Adrenal gland (tissue), 12 donors: ENCODE results near the gene ZNHIT2. TPM values are rescaled to one million over a fixed set of nuclear protein-coding genes. Genes with fewer than 3 reads are reported as not detected.

Source experiments
- DNase-seq, 7 donors: peaks; one replicate each; pipeline ENCODE4 v3.0.0-alpha.2; 2019 to 2020
- H3K27ac ChIP-seq, 5 donors: fragments of 200-600 bp; sonication (generic) in 4 of 5; 1 replicate in 3 of 5; 2 replicates in 2 of 5; pipeline versions ENCODE4 v1.5.1 to v1.8.0; 2016 to 2020; ENCODE audit warnings: mild to moderate bottlenecking in 1 of 5
- H3K27me3 ChIP-seq: fragments of 200-600 bp; 2 replicates; pipeline ENCODE4 v1.8.0; 2021
- H3K36me3 ChIP-seq, 2 donors: fragments of 200-600 bp; replicated peaks in 1 of 2; 1 replicate in 1 of 2; 2 replicates in 1 of 2; pipeline versions ENCODE4 v1.5.1 to v1.8.0; 2018 to 2022
- H3K4me1 ChIP-seq, 2 donors: fragments of 200-600 bp; replicated peaks in 1 of 2; 1 replicate in 1 of 2; 2 replicates in 1 of 2; pipeline versions ENCODE4 v1.5.1 to v1.8.0; 2018 to 2021
- H3K4me3 ChIP-seq, 4 donors: fragments of 200-600 bp; sonication (generic) in 3 of 4; one replicate each; pipeline ENCODE4 v1.5.1; 2016 to 2018
- H3K9me3 ChIP-seq, 3 donors: fragments of 200-600 bp; sonication (generic) in 1 of 3; replicated peaks in 1 of 3; 1 replicate in 2 of 3; 2 replicates in 1 of 3; pipeline versions ENCODE4 v1.5.1 to v1.8.0; 2016 to 2021
- POLR2A ChIP-seq, 2 donors: fragments of 450-650 bp; IDR thresholded peaks; one replicate each; pipeline ENCODE4 v1.6.1; 2017; ENCODE audit warnings: antibody characterized with exemption in 2 of 2, mild to moderate bottlenecking in 2 of 2, moderate library complexity in 1 of 2
- WGBS, 4 donors: extraction: QIAGEN DNeasy Blood & Tissue Kit in 2 of 4; methylation state at CpG; one replicate each; pipeline versions ENCODE4 v1.1.5 to v1.1.7; 2013 to 2017; 5-methylcytosine and 5-hydroxymethylcytosine counted together
- intact Hi-C, 2 donors: fragments of 100-400 bp; cut with DNase I; formaldehyde crosslinking; loops; one replicate each; pipeline versions ENCODE4 v1.14.1 to v1.15.0; 2022 to 2023
- polyA plus RNA-seq, 3 donors: library from polyadenylated mRNA; stranded (reverse); fragments of 200-250 nt in 2 of 3; fragments of 350-450 nt in 1 of 3; fragmentation: Illumina TruSeq in 1 of 3; extraction: RNeasy Lipid Tissue Mini Kit (QIAGEN cat#74804) in 1 of 3; gene quantifications; one replicate each; pipeline ENCODE4 v1.2.3, GENCODE V29; 2013 to 2014
- total RNA-seq, 9 donors: library from RNA; depleted of rRNA in 4 of 9; stranded (reverse); fragments of >200 nt in 4 of 9; fragments of 120-200 nt in 1 of 9; fragmentation: NEBNext Ultra II Directional in 1 of 9; extraction: Animal tissue kit (Norgen Biotek cat#: 25700) in 1 of 9; gene quantifications; one replicate each; pipeline versions ENCODE4 v1.1.0 to v1.2.4, GENCODE V29; 2013 to 2023
- TF ChIP-seq, protein P1 (sequence below), 6 experiments: fragments of 450-650 bp in 4 of 6; fragments of 200-600 bp in 2 of 6; sonication (generic) in 1 of 6; IDR thresholded peaks; 1 replicate in 5 of 6; 2 replicates in 1 of 6; pipeline versions ENCODE4 v1.5.1 to v1.8.0; 2016 to 2021; ENCODE audit warnings: antibody characterized with exemption in 6 of 6, mild to moderate bottlenecking in 2 of 6, moderate library complexity in 1 of 6
- donor health status: healthy with polysubstance abuse.
- donor health status: Bipolar disorder and iron deficiency.
- donor health status: DM: yes; HTN: yes; CAD: no.
- donor health status: DM: no; HTN: no; CAD: no.
- donor health status: DM: no; HTN: no; CAD: no.
- donor health status: DM: yes; HTN: yes; CAD: no.

The ZNHIT2 gene
- total and polyA plus RNA-seq, 12 donors: 0.48 to 39.8 (median 20.5) TPM

- WGBS, 4 donors: 87 to 94% (median 88%) methylated on average over 22 to 36 of the region's 36 CpGs
- intact Hi-C loops: no loop called here
- TF ChIP-seq, protein P1, sequence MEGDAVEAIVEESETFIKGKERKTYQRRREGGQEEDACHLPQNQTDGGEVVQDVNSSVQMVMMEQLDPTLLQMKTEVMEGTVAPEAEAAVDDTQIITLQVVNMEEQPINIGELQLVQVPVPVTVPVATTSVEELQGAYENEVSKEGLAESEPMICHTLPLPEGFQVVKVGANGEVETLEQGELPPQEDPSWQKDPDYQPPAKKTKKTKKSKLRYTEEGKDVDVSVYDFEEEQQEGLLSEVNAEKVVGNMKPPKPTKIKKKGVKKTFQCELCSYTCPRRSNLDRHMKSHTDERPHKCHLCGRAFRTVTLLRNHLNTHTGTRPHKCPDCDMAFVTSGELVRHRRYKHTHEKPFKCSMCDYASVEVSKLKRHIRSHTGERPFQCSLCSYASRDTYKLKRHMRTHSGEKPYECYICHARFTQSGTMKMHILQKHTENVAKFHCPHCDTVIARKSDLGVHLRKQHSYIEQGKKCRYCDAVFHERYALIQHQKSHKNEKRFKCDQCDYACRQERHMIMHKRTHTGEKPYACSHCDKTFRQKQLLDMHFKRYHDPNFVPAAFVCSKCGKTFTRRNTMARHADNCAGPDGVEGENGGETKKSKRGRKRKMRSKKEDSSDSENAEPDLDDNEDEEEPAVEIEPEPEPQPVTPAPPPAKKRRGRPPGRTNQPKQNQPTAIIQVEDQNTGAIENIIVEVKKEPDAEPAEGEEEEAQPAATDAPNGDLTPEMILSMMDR (IDR thresholded peaks at IDR 0.05): no peak
- no peak for TF ChIP-seq POLR2A (IDR thresholded peaks at IDR 0.05)
- peak in 1 of 7 donors; percentile 23 for DNase-seq
- Histone ChIP-seq H3K9me3 (no peaks in the 10 kb centered on the region), H3K4me3 (no peak overlapping the region), H3K4me1 (peaks cover 42 to 44% of the 10 kb centered on the region in 2 donors), H3K36me3 (peaks cover 0 to 28% of the 10 kb centered on the region in 2 donors), H3K27me3 (no peaks in the 10 kb centered on the region), H3K27ac (peak overlapping the region in 2 of 5 donors; percentile 23 to 87)
These were observed 8.0 kb downstream of the ZNHIT2 start for GRCh38 chr11:65109231-65110198.

- peaks cover 33 to 44% of the 10 kb centered on the region in 2 donors for H3K4me1 ChIP-seq
- intact Hi-C loops: no loop called here
- no peak overlapping the region for H3K27ac ChIP-seq
- H3K4me3 ChIP-seq: no peak overlapping the region
- H3K27me3 ChIP-seq: no peaks in the 10 kb centered on the region
- no peak for TF ChIP-seq POLR2A (IDR thresholded peaks at IDR 0.05)
- TF ChIP-seq, protein P1 (IDR thresholded peaks at IDR 0.05): no peak
- no peaks in the 10 kb centered on the region for H3K9me3 ChIP-seq
- DNase-seq: no peak
- WGBS, 4 donors: 92 to 97% (median 95%) methylated on average over 12 to 38 of the region's 38 CpGs
- peaks cover 0 to 28% of the 10 kb centered on the region in 2 donors for H3K36me3 ChIP-seq
These were observed 8.9 kb downstream of the ZNHIT2 start for GRCh38 chr11:65108469-65109123.

- Histone ChIP-seq H3K36me3 (peaks cover 0 to 28% of the 10 kb centered on the region in 2 donors), H3K4me3 (no peak overlapping the region), H3K9me3 (no peaks in the 10 kb centered on the region), H3K27me3 (no peaks in the 10 kb centered on the region), H3K4me1 (peaks cover 26 to 44% of the 10 kb centered on the region in 2 donors), H3K27ac (no peak overlapping the region)
- intact Hi-C loops: no loop called here
- DNase-seq: peak in 1 of 7 donors; percentile 25
- no peak for TF ChIP-seq POLR2A (IDR thresholded peaks at IDR 0.05)
- TF ChIP-seq, protein P1 (IDR thresholded peaks at IDR 0.05): no peak
- WGBS, 4 donors: 92 to 96% (median 94%) methylated on average over 20 to 52 of the region's 52 CpGs
These were observed 9.6 kb downstream of the ZNHIT2 start for GRCh38 chr11:65107751-65108468.

GRCh38 chr11:65107078-65107477, 10.4 kb downstream of the ZNHIT2 start:
- 91 to 96% (median 93%) methylated on average over 5 to 15 of the region's 15 CpGs for WGBS, 4 donors
- H3K27me3 ChIP-seq: no peaks in the 10 kb centered on the region
- no peak overlapping the region for H3K27ac ChIP-seq
- DNase-seq: no peak
- H3K4me3 ChIP-seq: no peak overlapping the region
- no peaks in the 10 kb centered on the region for H3K9me3 ChIP-seq
- H3K4me1 ChIP-seq: peaks cover 31 to 44% of the 10 kb centered on the region in 2 donors
- H3K36me3 ChIP-seq: peaks cover 0 to 28% of the 10 kb centered on the region in 2 donors
- TF ChIP-seq, protein P1 (IDR thresholded peaks at IDR 0.05): no peak
- TF ChIP-seq POLR2A (IDR thresholded peaks at IDR 0.05): no peak
- intact Hi-C loops: no loop called here
